Measurements from ENCODE around the gene CHPF. TPM values are rescaled to one million over a fixed set of nuclear protein-coding genes. Genes with fewer than 3 reads are reported as not detected.

CHPF gene
- total RNA-seq, 1 experiment from 2014 or later: 17.5 TPM

DNA sequence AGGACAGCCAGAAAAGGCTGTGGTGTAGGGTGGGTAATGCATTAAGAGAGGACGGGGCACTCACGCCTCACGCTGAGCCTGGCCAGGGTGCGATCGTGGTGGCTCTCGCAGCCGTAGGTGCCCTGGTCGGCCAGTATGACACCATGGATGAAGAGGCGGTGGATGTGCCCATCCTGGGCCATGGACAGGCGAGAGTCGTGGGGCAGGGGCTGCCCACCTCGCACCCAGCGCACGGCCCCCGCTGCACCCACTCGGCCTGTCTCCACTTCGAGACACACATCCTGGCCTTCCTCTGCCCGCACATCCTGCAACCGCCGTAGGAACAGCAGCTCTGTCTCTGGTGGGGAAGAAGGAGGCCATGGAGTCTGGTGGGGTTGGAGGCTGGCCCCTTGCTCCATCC lies 12.3 kb upstream of the CHPF start:
- ATAC-seq: no peak
- Histone ChIP-seq H3K4me3 (ENCODE audit: low read depth in 2 of 2, low read length in 2 of 2) (no peak overlapping the region), H3K36me3 (ENCODE audit: control insufficient read depth, insufficient read depth, low read length) (no peaks in the 10 kb centered on the region), H3K27ac (ENCODE audit: low read length) (no peak overlapping the region), H3K27me3 (ENCODE audit: control insufficient read depth, insufficient read depth, low read length) (no peaks in the 10 kb centered on the region), H3K9me3 (ENCODE audit: control insufficient read depth, insufficient read depth, low read depth, low read length) (no peaks in the 10 kb centered on the region), H3K4me1 (ENCODE audit: control insufficient read depth, insufficient read depth, low read length) (peaks cover 3% of the 10 kb centered on the region; the same call in 1 of the 2 replicates)
- ChIA-PET CTCF (no interaction called here), POLR2A (no interaction called here)
- BruUV-seq (replicated peaks): no TSS peak
- in situ Hi-C loops (cut with HindIII; ENCODE audit: low pct_unique_long_range_greater_than_20kb, low sequenced_read_pairs): no loop called here
- intact Hi-C loops (cut with micrococcal nuclease; ENCODE audit: unreplicated experiment): no loop called here
- no peak for DNase-seq (ENCODE audit: low read depth, low spot score)
- TF ChIP-seq, protein P1, sequence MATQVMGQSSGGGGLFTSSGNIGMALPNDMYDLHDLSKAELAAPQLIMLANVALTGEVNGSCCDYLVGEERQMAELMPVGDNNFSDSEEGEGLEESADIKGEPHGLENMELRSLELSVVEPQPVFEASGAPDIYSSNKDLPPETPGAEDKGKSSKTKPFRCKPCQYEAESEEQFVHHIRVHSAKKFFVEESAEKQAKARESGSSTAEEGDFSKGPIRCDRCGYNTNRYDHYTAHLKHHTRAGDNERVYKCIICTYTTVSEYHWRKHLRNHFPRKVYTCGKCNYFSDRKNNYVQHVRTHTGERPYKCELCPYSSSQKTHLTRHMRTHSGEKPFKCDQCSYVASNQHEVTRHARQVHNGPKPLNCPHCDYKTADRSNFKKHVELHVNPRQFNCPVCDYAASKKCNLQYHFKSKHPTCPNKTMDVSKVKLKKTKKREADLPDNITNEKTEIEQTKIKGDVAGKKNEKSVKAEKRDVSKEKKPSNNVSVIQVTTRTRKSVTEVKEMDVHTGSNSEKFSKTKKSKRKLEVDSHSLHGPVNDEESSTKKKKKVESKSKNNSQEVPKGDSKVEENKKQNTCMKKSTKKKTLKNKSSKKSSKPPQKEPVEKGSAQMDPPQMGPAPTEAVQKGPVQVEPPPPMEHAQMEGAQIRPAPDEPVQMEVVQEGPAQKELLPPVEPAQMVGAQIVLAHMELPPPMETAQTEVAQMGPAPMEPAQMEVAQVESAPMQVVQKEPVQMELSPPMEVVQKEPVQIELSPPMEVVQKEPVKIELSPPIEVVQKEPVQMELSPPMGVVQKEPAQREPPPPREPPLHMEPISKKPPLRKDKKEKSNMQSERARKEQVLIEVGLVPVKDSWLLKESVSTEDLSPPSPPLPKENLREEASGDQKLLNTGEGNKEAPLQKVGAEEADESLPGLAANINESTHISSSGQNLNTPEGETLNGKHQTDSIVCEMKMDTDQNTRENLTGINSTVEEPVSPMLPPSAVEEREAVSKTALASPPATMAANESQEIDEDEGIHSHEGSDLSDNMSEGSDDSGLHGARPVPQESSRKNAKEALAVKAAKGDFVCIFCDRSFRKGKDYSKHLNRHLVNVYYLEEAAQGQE (IDR thresholded peaks at IDR 0.05; ENCODE audit: insufficient read depth in 1 of 2, low read depth in 2 of 2, low read length in 1 of 2): no peak
- no peak for TF ChIP-seq POLR2AphosphoS5 (IDR thresholded peaks at IDR 0.05; ENCODE audit: low read depth, low read length)
- TF ChIP-seq, protein P2, sequence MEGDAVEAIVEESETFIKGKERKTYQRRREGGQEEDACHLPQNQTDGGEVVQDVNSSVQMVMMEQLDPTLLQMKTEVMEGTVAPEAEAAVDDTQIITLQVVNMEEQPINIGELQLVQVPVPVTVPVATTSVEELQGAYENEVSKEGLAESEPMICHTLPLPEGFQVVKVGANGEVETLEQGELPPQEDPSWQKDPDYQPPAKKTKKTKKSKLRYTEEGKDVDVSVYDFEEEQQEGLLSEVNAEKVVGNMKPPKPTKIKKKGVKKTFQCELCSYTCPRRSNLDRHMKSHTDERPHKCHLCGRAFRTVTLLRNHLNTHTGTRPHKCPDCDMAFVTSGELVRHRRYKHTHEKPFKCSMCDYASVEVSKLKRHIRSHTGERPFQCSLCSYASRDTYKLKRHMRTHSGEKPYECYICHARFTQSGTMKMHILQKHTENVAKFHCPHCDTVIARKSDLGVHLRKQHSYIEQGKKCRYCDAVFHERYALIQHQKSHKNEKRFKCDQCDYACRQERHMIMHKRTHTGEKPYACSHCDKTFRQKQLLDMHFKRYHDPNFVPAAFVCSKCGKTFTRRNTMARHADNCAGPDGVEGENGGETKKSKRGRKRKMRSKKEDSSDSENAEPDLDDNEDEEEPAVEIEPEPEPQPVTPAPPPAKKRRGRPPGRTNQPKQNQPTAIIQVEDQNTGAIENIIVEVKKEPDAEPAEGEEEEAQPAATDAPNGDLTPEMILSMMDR (IDR thresholded peaks at IDR 0.05): no peak
- no peak for TF ChIP-seq TCF7L2 (IDR thresholded peaks at IDR 0.05; ENCODE audit: low read depth, low read length)
- no peak for TF ChIP-seq SIN3A (IDR thresholded peaks at IDR 0.05; ENCODE audit: borderline replicate concordance, insufficient read depth, low read depth, low read length)

DNA sequence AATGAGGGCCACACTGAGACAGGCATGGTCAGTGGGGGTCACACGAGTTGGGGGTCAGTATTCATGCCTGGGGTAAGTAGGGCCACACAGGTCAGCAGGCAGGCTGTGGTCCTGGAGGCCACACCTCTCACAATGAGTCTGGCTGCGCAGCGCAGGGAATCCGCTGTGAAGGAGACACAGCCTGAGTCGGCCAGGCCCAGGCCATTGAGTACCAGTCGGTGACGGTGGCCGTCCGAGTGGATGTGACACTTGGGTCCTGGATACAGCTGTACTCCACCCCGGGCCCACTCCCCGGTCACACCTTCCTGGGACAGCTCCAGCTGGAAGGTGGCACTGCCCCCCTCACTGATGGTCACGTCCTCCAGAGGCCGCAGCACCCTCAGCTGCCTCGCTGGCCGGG lies 10.7 kb upstream of the CHPF start:
- intact Hi-C loops (cut with micrococcal nuclease; ENCODE audit: unreplicated experiment): no loop called here
- H3K27me3 ChIP-seq (ENCODE audit: control insufficient read depth, insufficient read depth, low read length): no peaks in the 10 kb centered on the region
- ChIA-PET CTCF (no interaction called here), POLR2A (no interaction called here)
- DNase-seq (ENCODE audit: low read depth, low spot score) (no peak), ATAC-seq (no peak)
- no peaks in the 10 kb centered on the region for H3K9me3 ChIP-seq (ENCODE audit: control insufficient read depth, insufficient read depth, low read depth, low read length)
- H3K36me3 ChIP-seq (ENCODE audit: control insufficient read depth, insufficient read depth, low read length): no peaks in the 10 kb centered on the region
- no peak overlapping the region for H3K27ac ChIP-seq (ENCODE audit: low read length)
- no TSS peak for BruUV-seq (replicated peaks)
- H3K4me1 ChIP-seq (ENCODE audit: control insufficient read depth, insufficient read depth, low read length): peaks cover 3% of the 10 kb centered on the region; the same call in 1 of the 2 replicates
- in situ Hi-C loops (cut with HindIII; ENCODE audit: low pct_unique_long_range_greater_than_20kb, low sequenced_read_pairs): no loop called here
- H3K4me3 ChIP-seq (ENCODE audit: low read depth in 2 of 2, low read length in 2 of 2): no peak overlapping the region
- TF ChIP-seq, protein P1 (IDR thresholded peaks at IDR 0.05; ENCODE audit: insufficient read depth in 1 of 2, low read depth in 2 of 2, low read length in 1 of 2): no peak
- TF ChIP-seq POLR2AphosphoS5 (IDR thresholded peaks at IDR 0.05; ENCODE audit: low read depth, low read length) (no peak), TCF7L2 (IDR thresholded peaks at IDR 0.05; ENCODE audit: low read depth, low read length) (no peak), SIN3A (IDR thresholded peaks at IDR 0.05; ENCODE audit: borderline replicate concordance, insufficient read depth, low read depth, low read length) (no peak)
- TF ChIP-seq, protein P2 (IDR thresholded peaks at IDR 0.05): no peak

Data from Panc1 (cell line).